GM21526 (cell line): ENCODE results near the gene UBAP2.
"Not testable (repeated sequence)": the region's sequence is repeated elsewhere in the genome, so short reads cannot be mapped to it uniquely, and the experiment has no call there.

Source experiments
- ATAC-seq: cut with Tn5 transposase; IDR thresholded peaks from one replicate; pipeline ENCODE4 v1.9.1; 2021; ENCODE audit warnings: moderate library complexity; ENCODE audit not compliant: unreplicated experiment, low FRiP score

UBAP2 gene

GRCh38 chr9:34049630-34050384, 1.1 kb upstream of the UBAP2 start:
- no peak for ATAC-seq

- peak; percentile 24 for ATAC-seq
These were observed 592 bp downstream of the UBAP2 start for GRCh38 chr9:34047864-34048726.

DNA sequence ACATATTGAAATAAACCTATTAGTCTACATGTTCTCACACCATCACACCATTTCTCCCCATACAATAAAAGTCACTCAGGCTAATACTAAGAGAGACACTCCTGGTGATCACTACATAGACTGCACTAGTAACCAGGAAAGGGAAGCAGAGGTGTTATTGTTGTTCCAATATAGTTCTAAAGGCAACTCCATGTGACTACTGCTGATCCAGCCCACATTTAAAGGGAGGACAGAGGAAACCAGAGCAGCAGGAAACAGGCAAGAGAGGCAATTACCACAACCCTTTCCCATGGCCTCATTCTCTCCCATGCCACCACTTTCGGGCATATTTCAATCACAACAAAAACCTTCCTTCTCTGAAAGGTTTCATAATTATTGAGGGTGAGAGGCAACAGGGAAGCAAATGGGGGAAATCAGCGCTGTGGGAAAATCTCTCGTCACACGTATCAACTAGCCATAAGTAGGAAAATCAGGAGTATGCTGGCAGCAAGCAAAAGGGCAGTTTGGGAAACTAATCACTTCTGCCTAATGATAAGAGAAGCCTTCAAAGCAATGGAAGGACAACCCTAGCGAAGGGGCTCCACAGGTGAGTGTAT, 1.8 kb downstream of the UBAP2 start:
- no peak for ATAC-seq

DNA sequence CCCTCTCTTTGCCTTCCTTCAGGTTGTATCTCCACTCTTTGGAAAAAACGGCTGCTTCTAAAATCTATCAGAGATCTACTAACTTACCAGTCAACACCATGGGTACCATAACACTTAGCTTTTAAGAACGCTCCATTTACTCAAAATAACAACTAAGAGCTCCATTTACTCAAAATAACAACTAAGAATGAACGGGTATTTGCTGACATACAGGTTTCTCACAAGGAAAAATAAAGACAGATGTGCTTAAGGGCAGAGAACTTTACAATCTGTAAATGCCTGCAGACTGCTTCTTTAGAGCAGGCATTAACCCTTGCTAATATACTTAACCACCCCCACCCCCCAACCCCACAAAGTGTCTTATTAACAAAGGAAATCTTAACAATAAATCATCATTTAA, 2.8 kb downstream of the UBAP2 start:
- no peak for ATAC-seq

GRCh38 chr9:34042074-34042473, 6.6 kb downstream of the UBAP2 start:
- not testable (repeated sequence) for ATAC-seq

GRCh38 chr9:34038851-34039250, 9.8 kb downstream of the UBAP2 start:
- not testable (repeated sequence) for ATAC-seq

GRCh38 chr9:34037626-34038025, 11.1 kb downstream of the UBAP2 start:
- no peak for ATAC-seq

DNA sequence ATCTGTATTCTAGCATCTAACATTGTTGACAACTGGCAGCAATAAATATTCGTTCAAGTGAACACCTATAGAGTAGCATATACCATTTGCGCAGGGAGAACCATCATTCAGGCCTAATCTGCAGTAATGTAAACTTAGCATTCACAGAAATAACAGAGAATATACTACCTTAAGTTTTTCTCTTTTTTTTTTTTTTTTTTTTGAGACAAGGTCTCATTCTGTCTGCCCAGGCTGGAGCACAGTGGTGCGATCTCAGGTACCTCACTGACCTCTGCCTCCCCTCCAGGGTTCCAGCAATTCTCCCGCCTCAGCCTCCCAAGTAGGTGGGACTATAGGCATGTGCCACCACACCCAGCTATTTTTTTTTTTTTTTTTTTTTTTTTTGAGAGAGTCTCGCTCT, 12.1 kb downstream of the UBAP2 start:
- no peak for ATAC-seq

- ATAC-seq: no peak
These were observed 13.0 kb downstream of the UBAP2 start for GRCh38 chr9:34035656-34036055.

- ATAC-seq: no peak
These were observed 14.0 kb downstream of the UBAP2 start for GRCh38 chr9:34034698-34035065.

GRCh38 chr9:34032631-34033030, 16.1 kb downstream of the UBAP2 start:
- ATAC-seq: no peak

DNA sequence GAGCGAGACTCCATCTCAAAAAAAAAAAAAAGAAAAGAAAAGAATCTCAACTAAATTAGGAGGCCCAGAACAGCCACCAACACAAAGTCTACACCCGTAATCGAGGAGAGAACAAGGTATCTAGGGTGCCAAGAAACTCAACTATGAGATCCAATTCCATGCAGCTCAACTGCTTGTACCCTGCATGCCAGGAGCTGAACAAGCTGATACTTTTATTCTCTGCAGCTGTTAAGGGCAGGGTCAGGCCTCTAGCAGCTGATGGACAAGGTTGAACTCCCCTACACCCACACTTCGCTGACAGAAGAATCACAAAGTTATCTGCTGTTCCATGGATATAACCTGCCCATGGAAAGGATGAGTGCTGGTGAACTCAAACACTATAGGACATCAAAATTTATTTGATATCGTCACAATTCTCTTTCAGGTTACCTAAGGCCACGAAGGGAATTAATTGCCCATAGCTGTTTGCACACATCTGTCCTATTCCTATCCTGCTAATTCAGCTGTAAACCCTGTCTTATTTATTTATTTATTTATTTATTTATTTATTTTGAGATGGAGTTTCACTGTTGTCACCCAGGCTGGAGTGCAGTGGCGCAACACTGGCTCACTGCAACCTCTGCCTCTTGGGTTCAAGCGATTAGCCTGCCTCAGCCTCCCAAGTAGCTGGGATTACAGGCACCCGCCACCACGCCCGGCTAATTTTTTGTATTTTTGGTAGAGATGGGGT, 20.7 kb downstream of the UBAP2 start:
- ATAC-seq: no peak

DNA sequence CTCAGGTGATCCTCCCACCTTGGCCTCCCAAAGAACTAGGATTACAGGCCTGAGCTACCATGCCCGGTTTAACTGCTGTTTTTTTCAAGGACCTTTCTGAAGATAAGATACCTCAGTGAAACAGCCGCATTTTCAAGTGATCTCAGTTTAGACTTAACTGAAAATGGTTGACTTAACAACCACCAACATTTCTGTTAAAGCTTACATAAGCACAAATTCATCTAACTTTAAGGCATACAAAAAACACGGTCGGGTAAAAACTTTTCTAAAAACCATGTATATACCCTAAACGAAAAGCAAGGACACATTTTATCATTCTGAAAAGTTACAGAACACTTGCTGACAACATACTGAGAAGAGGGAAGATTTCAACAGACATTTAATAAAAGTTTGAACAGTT, 22.9 kb downstream of the UBAP2 start:
- ATAC-seq: no peak

DNA sequence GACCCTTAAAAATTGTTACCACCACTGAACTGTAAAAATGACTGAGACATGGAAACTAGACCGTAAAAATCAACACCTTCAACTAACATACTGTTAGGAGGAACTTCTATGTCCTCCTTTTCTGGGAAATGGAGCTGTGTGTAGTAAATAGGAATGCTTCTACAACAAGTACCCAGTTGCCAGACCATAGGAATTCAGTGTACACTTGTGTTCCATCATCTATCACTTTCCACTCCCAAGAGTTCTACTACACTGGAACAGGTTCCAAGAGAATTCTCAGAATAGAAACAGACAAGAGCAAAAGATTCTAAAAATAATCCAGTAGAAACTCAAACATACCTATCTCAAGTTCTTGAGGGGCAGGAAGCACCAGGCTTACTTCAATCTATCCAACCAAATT, 23.6 kb downstream of the UBAP2 start:
- ATAC-seq: no peak

DNA sequence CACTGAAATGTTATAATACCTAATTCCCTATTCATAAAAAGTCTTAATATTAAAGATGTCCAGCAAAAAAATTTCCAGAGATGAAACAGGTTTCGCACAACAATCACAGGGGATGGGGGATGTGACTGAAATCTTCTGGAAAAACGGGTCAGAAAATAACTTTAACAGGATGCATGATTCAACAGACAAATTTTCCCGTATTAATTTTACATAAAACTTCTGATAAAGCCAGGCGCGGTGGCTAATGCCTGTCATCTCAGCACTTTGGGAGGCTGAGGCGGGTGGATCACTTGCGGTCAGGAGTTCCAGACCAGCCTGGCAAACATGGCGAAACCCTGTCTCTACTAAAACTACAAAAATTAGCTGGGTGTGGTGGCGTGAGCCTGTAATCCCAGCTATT, 24.2 kb downstream of the UBAP2 start:
- not testable (repeated sequence) for ATAC-seq

GRCh38 chr9:34016149-34016548, 32.5 kb downstream of the UBAP2 start:
- no peak for ATAC-seq

DNA sequence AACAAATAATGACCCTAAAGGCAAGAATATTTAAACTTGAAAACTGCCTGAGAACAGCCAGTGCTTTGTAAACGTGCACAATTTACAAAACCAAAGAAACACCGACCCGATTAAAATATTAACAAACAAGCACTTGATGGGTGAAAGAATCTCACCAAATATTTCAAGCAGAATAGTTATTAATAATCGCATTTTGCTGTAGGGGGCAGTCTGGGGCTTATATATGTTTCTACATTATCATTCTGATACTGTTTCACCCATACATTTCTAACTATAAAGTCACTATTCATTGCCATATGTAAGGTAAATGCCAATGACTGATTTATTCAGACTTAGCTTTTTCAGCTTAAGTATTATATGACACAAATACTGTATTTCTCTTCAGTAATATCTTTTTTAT, 37.7 kb downstream of the UBAP2 start:
- no peak for ATAC-seq

DNA sequence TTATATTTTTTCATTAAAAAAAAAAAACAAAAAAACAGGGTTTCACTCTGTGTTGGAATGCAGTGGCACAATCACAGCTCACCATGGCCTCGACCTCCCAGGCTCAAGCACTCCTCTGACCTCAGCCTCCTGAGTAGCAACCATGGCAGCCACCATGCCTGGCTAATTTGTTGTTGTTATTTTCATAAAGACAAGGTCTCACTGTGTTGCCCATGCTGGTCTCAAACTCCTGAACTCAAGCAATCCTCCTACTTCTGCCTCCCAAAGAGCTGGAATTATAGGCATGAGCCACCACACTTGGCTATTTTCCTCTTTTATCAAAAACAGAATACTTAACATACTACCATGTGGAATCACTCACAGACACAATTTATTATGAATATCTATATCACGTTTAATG, 46.7 kb downstream of the UBAP2 start:
- no peak for ATAC-seq

DNA sequence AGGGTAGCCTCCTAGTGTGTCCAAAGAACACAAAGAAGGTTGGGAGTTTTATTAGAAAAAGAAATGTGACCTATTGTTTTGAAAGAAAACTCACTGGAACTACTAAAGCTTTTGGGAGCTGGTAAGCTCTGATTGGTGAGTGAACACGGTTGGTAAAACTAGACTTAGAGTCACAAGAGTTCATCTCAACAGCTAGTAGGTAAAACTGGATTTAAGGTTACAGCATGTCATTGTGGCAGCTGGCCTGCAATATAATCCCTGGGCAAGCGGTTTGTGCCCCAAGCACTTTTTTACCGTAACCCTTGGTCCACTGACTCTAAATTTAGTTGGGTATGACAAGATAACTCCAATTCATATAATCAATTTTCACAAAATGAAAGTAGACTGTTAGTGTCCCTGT, 47.4 kb downstream of the UBAP2 start:
- ATAC-seq: no peak

DNA sequence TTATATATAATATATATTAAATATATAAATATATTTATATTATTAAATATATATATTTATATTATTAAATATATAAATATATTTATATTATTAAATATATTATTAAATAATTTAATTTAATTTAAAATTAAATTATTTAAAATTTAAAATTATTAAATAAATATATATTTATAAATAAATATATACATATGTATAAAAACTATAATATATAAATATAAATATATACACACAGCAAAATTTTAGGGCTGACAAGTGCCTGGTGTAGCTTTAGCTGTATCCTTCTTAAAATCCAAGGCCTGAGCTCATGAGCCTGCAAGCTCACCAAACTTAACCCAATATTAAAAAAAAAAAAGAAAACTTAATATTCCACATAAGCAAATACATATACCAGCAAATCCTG, 53.2 kb downstream of the UBAP2 start:
- ATAC-seq: no peak

GRCh38 chr9:33993104-33993503, 55.6 kb downstream of the UBAP2 start:
- no peak for ATAC-seq
